ENCODE data around the gene TLE1. TPM values are rescaled to one million over a fixed set of nuclear protein-coding genes. Genes with fewer than 3 reads are reported as not detected.
A peak's percentile ranks its signal among the peaks of the same experiment; 100 is the strongest.

The TLE1 gene
- total RNA-seq, 1 experiment from 2014 or later, result 79.3 TPM

DNA sequence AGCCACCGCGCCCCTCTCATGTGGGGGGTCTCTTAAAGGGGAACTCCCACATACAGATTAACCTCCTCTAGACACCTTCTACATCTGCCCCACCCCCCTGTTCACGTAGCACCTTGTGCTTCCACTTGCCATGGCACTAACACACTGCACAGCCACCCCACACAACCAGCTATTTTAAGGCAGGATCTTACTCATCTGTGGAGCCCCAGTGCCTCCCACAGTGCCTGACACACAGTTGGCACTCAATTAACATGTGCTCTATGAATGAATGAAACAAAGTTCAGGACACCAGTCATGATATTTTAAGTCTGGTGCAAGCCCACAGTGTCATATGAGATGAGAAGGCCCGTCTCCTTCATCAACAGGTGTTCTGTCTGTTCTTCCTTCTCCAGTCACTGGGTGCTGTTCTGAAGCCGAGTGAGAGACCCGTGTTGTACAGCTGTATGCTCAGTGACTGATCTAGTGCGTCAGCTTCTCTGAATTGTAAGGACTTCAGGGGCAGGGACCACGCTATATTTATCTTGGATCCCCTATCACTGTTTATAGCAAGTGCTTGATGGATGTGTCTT, 149.1 kb downstream of the TLE1 start:
- no CpG with 5 or more reads among the region's 8 CpGs for WGBS (ENCODE audit: extremely low coverage, insufficient read length, low lambda C conversion rate)

More for the DNA sequence above, 149.1 kb downstream of the TLE1 start:
- Histone ChIP-seq H3K9ac (ENCODE audit: extremely low read depth, insufficient read length, low read length) (no peak overlapping the region), H3K4ac (ENCODE audit: low read depth, low read length) (no peak overlapping the region), H2BK12ac (ENCODE audit: insufficient read length, low read depth, low read length) (no peak overlapping the region), H4K20me1 (ENCODE audit: control insufficient read depth, insufficient read depth, insufficient read length) (no peaks in the 10 kb centered on the region), H3K4me1 (ENCODE audit: insufficient read depth, low read length) (no peaks in the 10 kb centered on the region), H4K5ac (ENCODE audit: insufficient read length, low read depth, low read length) (no peak overlapping the region), H4K8ac (replicated peaks; ENCODE audit: insufficient read length, low read depth, low read length) (no peak overlapping the region), H3K79me2 (ENCODE audit: insufficient read depth, low read length) (no peaks in the 10 kb centered on the region), H3K9me3 (ENCODE audit: control insufficient read depth, low read depth, low read length) (no peaks in the 10 kb centered on the region), H3K79me1 (ENCODE audit: insufficient read depth, low read depth, low read length, poor library complexity, severe bottlenecking) (no peaks in the 10 kb centered on the region), H3K27me3 (ENCODE audit: insufficient read depth, low read length) (no peaks in the 10 kb centered on the region), H3T11ph (ENCODE audit: low read length) (no peak overlapping the region), H2AFZ (ENCODE audit: low read length) (no peak overlapping the region), H2AK5ac (ENCODE audit: insufficient read length, low read length) (no peak overlapping the region), H3K27ac (ENCODE audit: insufficient read length, low read depth, low read length) (no peak overlapping the region), H3K23ac (ENCODE audit: insufficient read length, low read depth, low read length) (no peak overlapping the region), H4K91ac (ENCODE audit: insufficient read length, low read depth, low read length) (no peak overlapping the region), H2BK120ac (ENCODE audit: low read depth, low read length, poor library complexity, severe bottlenecking) (no peak overlapping the region), H3K18ac (ENCODE audit: insufficient read length, low read depth, low read length) (no peak overlapping the region), H2BK15ac (ENCODE audit: low read depth, low read length) (no peak overlapping the region), H3K14ac (ENCODE audit: insufficient read depth, low read length) (no peak overlapping the region), H3K23me2 (ENCODE audit: insufficient read length, low read depth, low read length, poor library complexity, severe bottlenecking) (no peaks in the 10 kb centered on the region), H3K56ac (ENCODE audit: insufficient read length, low read depth, low read length) (no peak overlapping the region), H3K4me2 (ENCODE audit: insufficient read depth, insufficient read length, low read length) (no peak overlapping the region), H2BK5ac (ENCODE audit: insufficient read length, low read length) (no peak overlapping the region), H2BK20ac (ENCODE audit: low read depth, low read length, poor library complexity, severe bottlenecking) (no peak overlapping the region)
- Mint-ChIP-seq H3K36me3 (ENCODE audit: insufficient read depth in 1 of 3, low read depth in 3 of 3) (no peaks in the 10 kb centered on the region), H3K9me3 (no peaks in the 10 kb centered on the region; a peak in 1 of 5 replicates), H3K4me3 (no peak overlapping the region), H3K27me3 (ENCODE audit: low read depth) (no peaks in the 10 kb centered on the region), H3K4me1 (peaks cover 0 to 3% of the 10 kb centered on the region in 2 experiments; a peak in 1 of 4 replicates), H3K27ac (peak overlapping the region in 1 of 3 experiments; percentile 60; a peak in 3 of 7 replicates)
- TF ChIP-seq CTCF (conservative IDR thresholded peaks at IDR 0.05), result no peak
- DNase-seq, result no peak
